Vagina (tissue), 2 donors: ENCODE results near the gene PTCH2. TPM values are rescaled to one million over a fixed set of nuclear protein-coding genes. Genes with fewer than 3 reads are reported as not detected.

ENCODE experiments used
- DNase-seq, 2 donors: peaks; one replicate each; pipeline ENCODE4 v3.0.0-alpha.2; 2017; ENCODE audit errors: extremely low spot score in 2 of 2
- H3K27ac ChIP-seq: fragments of 200-600 bp; sonication (generic); one replicate; pipeline ENCODE4 v1.5.1; 2019
- H3K27me3 ChIP-seq: fragments of 200-600 bp; sonication (generic); one replicate; pipeline ENCODE4 v1.5.1; 2019
- H3K36me3 ChIP-seq, 2 donors: fragments of 200-600 bp; sonication (generic); one replicate each; pipeline ENCODE4 v1.5.1; 2017 to 2019
- H3K4me1 ChIP-seq: fragments of 200-600 bp; sonication (generic); one replicate; pipeline ENCODE4 v1.5.1; 2019
- H3K4me3 ChIP-seq, 2 donors: fragments of 200-600 bp; sonication (generic); 1 replicate in 1 of 2; 2 replicates in 1 of 2; pipeline ENCODE4 v1.5.1; 2016 to 2019
- H3K9me3 ChIP-seq: fragments of 200-600 bp; sonication (generic); one replicate; pipeline ENCODE4 v1.5.1; 2019
- CTCF ChIP-seq, 3 experiments: fragments of 450-650 bp in 2 of 3; fragments of 200-600 bp in 1 of 3; sonication (generic) in 1 of 3; IDR thresholded peaks; one replicate each; pipeline ENCODE4 v1.5.1; 2017 to 2019; ENCODE audit warnings: antibody characterized with exemption in 3 of 3, mild to moderate bottlenecking in 2 of 3, moderate library complexity in 2 of 3
- POLR2A ChIP-seq, 2 donors: fragments of 450-650 bp; IDR thresholded peaks; one replicate each; pipeline ENCODE4 v1.6.1; 2017; ENCODE audit warnings: antibody characterized with exemption in 2 of 2, mild to moderate bottlenecking in 2 of 2, moderate library complexity in 2 of 2
- POLR2AphosphoS5 ChIP-seq, 2 donors: sonication (generic); formaldehyde crosslinking; IDR thresholded peaks; one replicate each; pipeline ENCODE4 v1.9.0; 2017; ENCODE audit warnings: antibody characterized with exemption in 2 of 2, mild to moderate bottlenecking in 2 of 2, low read depth in 1 of 2; ENCODE audit not compliant: insufficient read depth in 1 of 2
- intact Hi-C: fragments of 100-400 bp; cut with DNase I; formaldehyde crosslinking; loops from one replicate; pipeline ENCODE4 v1.15.1; 2023
- total RNA-seq: library from RNA; depleted of rRNA; stranded (reverse); fragments of >200 nt; gene quantifications from one replicate; pipeline ENCODE4 v1.2.3, GENCODE V29; 2016

The PTCH2 gene
- total RNA-seq, 1 donor from 2014 or later = 0.98 TPM

- Histone ChIP-seq H3K27ac (no peak overlapping the region), H3K36me3 (peaks cover 0 to 4% of the 10 kb centered on the region in 2 donors), H3K9me3 (no peaks in the 10 kb centered on the region), H3K4me3 (no peak overlapping the region), H3K4me1 (peaks cover 10% of the 10 kb centered on the region), H3K27me3 (no peaks in the 10 kb centered on the region)
- TF ChIP-seq CTCF (IDR thresholded peaks at IDR 0.05) = no peak
- no peak for TF ChIP-seq POLR2A (IDR thresholded peaks at IDR 0.05)
- no peak for TF ChIP-seq POLR2AphosphoS5 (IDR thresholded peaks at IDR 0.05; ENCODE audit: insufficient read depth in 1 of 2, low read depth in 1 of 2)
- intact Hi-C loops = no loop called here
- DNase-seq = no peak
These were observed 17.9 kb upstream of the PTCH2 start for GRCh38 chr1:44860891-44861425.

GRCh38 chr1:44860331-44860730 is 17.3 kb upstream of the PTCH2 start:
- no peak for DNase-seq
- no peak overlapping the region for H3K27ac ChIP-seq
- no peaks in the 10 kb centered on the region for H3K9me3 ChIP-seq
- no peaks in the 10 kb centered on the region for H3K27me3 ChIP-seq
- TF ChIP-seq POLR2AphosphoS5 (IDR thresholded peaks at IDR 0.05; ENCODE audit: insufficient read depth in 1 of 2, low read depth in 1 of 2) (no peak), POLR2A (IDR thresholded peaks at IDR 0.05) (no peak), CTCF (IDR thresholded peaks at IDR 0.05) (no peak)
- intact Hi-C loops = no loop called here
- H3K4me3 ChIP-seq = no peak overlapping the region
- H3K36me3 ChIP-seq = peaks cover 0 to 4% of the 10 kb centered on the region in 2 donors
- H3K4me1 ChIP-seq = peaks cover 10% of the 10 kb centered on the region

- Histone ChIP-seq H3K4me1 (peaks cover 10% of the 10 kb centered on the region), H3K4me3 (no peak overlapping the region), H3K27me3 (no peaks in the 10 kb centered on the region), H3K27ac (no peak overlapping the region), H3K9me3 (no peaks in the 10 kb centered on the region), H3K36me3 (no peaks in the 10 kb centered on the region)
- no peak for DNase-seq
- intact Hi-C loops = no loop called here
- TF ChIP-seq POLR2AphosphoS5 (IDR thresholded peaks at IDR 0.05; ENCODE audit: insufficient read depth in 1 of 2, low read depth in 1 of 2) = no peak
- no peak for TF ChIP-seq CTCF (IDR thresholded peaks at IDR 0.05)
- no peak for TF ChIP-seq POLR2A (IDR thresholded peaks at IDR 0.05)
These were observed 14.4 kb upstream of the PTCH2 start for GRCh38 chr1:44857446-44857845.

- Histone ChIP-seq H3K4me3 (no peak overlapping the region), H3K27ac (no peak overlapping the region), H3K36me3 (no peaks in the 10 kb centered on the region), H3K9me3 (no peaks in the 10 kb centered on the region), H3K27me3 (no peaks in the 10 kb centered on the region), H3K4me1 (peaks cover under 1% of the 10 kb centered on the region)
- intact Hi-C loops = no loop called here
- DNase-seq = no peak
- TF ChIP-seq CTCF (IDR thresholded peaks at IDR 0.05) (no peak), POLR2AphosphoS5 (IDR thresholded peaks at IDR 0.05; ENCODE audit: insufficient read depth in 1 of 2, low read depth in 1 of 2) (no peak), POLR2A (IDR thresholded peaks at IDR 0.05) (no peak)
These were observed 12.7 kb upstream of the PTCH2 start for GRCh38 chr1:44855742-44856141.

GRCh38 chr1:44854970-44855369 is 11.9 kb upstream of the PTCH2 start:
- intact Hi-C loops = no loop called here
- Histone ChIP-seq H3K27ac (no peak overlapping the region), H3K27me3 (no peaks in the 10 kb centered on the region), H3K4me1 (no peaks in the 10 kb centered on the region), H3K36me3 (no peaks in the 10 kb centered on the region), H3K9me3 (no peaks in the 10 kb centered on the region), H3K4me3 (no peak overlapping the region)
- TF ChIP-seq POLR2A (IDR thresholded peaks at IDR 0.05) (no peak), POLR2AphosphoS5 (IDR thresholded peaks at IDR 0.05; ENCODE audit: insufficient read depth in 1 of 2, low read depth in 1 of 2) (no peak), CTCF (IDR thresholded peaks at IDR 0.05) (no peak)
- no peak for DNase-seq
